ENCODE data around the gene RAB31. TPM values are rescaled to one million over a fixed set of nuclear protein-coding genes. Genes with fewer than 3 reads are reported as not detected.

RAB31 gene
- polyA plus RNA-seq, 1 experiment: 37.2 TPM

DNA sequence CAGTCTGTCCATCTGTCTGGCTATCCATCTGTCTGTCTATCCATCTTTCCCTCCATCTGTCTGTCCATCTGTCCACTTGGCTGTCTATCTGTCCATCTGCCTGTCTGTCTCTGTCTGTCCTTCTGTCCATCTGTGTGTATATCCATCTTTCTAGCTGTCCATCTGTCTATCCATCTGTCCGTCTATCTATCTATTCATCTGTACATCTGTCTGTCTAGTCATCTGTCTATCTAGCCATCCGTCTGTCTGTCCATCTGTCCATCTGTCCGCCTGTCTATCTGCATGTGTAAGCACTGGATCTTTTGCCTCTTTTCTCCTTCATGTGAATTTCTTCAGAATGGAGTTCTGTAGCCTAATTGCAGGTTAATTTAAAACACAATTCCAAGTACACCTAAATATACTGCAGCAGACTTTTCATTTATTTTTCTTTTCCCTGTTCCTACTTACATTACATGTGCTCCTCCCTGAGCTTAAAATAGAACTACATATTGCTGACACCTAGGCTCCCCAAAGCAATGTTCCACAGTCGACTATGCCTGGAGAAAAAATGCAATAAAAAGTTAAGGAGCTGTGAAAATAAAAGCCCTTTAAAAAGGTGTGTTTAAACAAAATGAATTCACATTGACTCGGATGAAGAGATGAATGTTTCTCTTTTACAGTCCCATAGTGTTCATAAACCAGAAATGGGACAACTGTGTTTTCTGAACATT, 140.2 kb downstream of the RAB31 start:
- ChIA-PET CTCF (interaction anchor here (0.8 to 1.7 kb wide), 3 partner anchors 9 to 104 kb away, joined by 3 to 4 read pairs (median 3); no protein-coding TSS in a partner anchor), POLR2A (no interaction called here)
- TF ChIP-seq, protein P1, sequence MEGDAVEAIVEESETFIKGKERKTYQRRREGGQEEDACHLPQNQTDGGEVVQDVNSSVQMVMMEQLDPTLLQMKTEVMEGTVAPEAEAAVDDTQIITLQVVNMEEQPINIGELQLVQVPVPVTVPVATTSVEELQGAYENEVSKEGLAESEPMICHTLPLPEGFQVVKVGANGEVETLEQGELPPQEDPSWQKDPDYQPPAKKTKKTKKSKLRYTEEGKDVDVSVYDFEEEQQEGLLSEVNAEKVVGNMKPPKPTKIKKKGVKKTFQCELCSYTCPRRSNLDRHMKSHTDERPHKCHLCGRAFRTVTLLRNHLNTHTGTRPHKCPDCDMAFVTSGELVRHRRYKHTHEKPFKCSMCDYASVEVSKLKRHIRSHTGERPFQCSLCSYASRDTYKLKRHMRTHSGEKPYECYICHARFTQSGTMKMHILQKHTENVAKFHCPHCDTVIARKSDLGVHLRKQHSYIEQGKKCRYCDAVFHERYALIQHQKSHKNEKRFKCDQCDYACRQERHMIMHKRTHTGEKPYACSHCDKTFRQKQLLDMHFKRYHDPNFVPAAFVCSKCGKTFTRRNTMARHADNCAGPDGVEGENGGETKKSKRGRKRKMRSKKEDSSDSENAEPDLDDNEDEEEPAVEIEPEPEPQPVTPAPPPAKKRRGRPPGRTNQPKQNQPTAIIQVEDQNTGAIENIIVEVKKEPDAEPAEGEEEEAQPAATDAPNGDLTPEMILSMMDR (IDR thresholded peaks at IDR 0.05; ENCODE audit: insufficient read depth, low read depth, low read length): no peak

GRCh38 chr18:9849407-9850283, 141.5 kb downstream of the RAB31 start:
- CTCF ChIA-PET: interaction anchor here (0.8 to 1.7 kb wide), 2 partner anchors 11 to 103 kb away, joined by 3 to 4 read pairs; no protein-coding TSS in a partner anchor
- H3K27me3 ChIP-seq (ENCODE audit: control insufficient read depth, insufficient read depth, low read length): no peaks in the 10 kb centered on the region
- no peaks in the 10 kb centered on the region; the same call in 1 of the 2 replicates for H3K36me3 ChIP-seq (ENCODE audit: control insufficient read depth, insufficient read depth, low read length)
- TF ChIP-seq, protein P1 (IDR thresholded peaks at IDR 0.05; ENCODE audit: insufficient read depth, low read depth, low read length): no peak
- DNase-seq (ENCODE audit: low read depth): no peak
- no peak overlapping the region for H3K4me3 ChIP-seq (ENCODE audit: low read depth, low read length)
- POLR2A ChIA-PET: no interaction called here

More for the DNA sequence above, 140.2 kb downstream of the RAB31 start:
- H3K4me3 ChIP-seq (ENCODE audit: low read depth, low read length): no peak overlapping the region
- no peaks in the 10 kb centered on the region for H3K27me3 ChIP-seq (ENCODE audit: control insufficient read depth, insufficient read depth, low read length)
- no peak for DNase-seq (ENCODE audit: low read depth)
- no peaks in the 10 kb centered on the region; the same call in 1 of the 2 replicates for H3K36me3 ChIP-seq (ENCODE audit: control insufficient read depth, insufficient read depth, low read length)

- TF ChIP-seq, protein P1 (IDR thresholded peaks at IDR 0.05; ENCODE audit: insufficient read depth, low read depth, low read length): no peak
- ChIA-PET POLR2A (no interaction called here), CTCF (interaction anchor here (1.2 kb wide), 1 partner anchor 14 kb away, joined by 3 read pairs; no protein-coding TSS in a partner anchor)
- H3K27me3 ChIP-seq (ENCODE audit: control insufficient read depth, insufficient read depth, low read length): no peaks in the 10 kb centered on the region
- no peaks in the 10 kb centered on the region; the same call in 1 of the 2 replicates for H3K36me3 ChIP-seq (ENCODE audit: control insufficient read depth, insufficient read depth, low read length)
- DNase-seq (ENCODE audit: low read depth): no peak
- H3K4me3 ChIP-seq (ENCODE audit: low read depth, low read length): no peak overlapping the region
Observed at GRCh38 chr18:9850309-9850708, 142.2 kb downstream of the RAB31 start.

DNA sequence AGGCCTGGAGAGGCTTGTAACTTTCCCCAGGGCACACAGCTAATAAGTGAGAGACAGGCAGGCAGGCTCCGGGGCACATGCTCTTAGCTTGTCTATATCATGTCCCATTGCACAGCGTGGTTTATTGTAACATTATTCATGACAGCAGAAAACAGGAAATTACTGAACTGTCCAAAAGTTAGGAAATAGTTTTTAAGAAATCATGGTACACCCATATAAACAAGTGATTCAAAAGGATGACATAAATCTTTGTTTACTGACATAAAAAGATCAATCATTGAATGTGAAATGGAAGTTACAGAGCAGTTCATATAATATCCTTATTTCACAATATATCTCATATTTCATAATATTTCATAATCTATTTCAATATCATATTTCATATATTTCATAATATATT, 143.4 kb downstream of the RAB31 start:
- TF ChIP-seq, protein P1 (IDR thresholded peaks at IDR 0.05; ENCODE audit: insufficient read depth, low read depth, low read length): no peak
- Histone ChIP-seq H3K4me3 (ENCODE audit: low read depth, low read length) (no peak overlapping the region), H3K27me3 (ENCODE audit: control insufficient read depth, insufficient read depth, low read length) (no peaks in the 10 kb centered on the region), H3K36me3 (ENCODE audit: control insufficient read depth, insufficient read depth, low read length) (no peaks in the 10 kb centered on the region)
- ChIA-PET POLR2A (no interaction called here), CTCF (interaction anchor here (0.5 to 1.2 kb wide), 2 partner anchors 15 to 38 kb away, joined by 3 to 5 read pairs; no protein-coding TSS in a partner anchor)
- DNase-seq (ENCODE audit: low read depth): no peak
